ENCODE measurements around the gene PPA1. TPM values are rescaled to one million over a fixed set of nuclear protein-coding genes. Genes with fewer than 3 reads are reported as not detected.
A peak's percentile ranks its signal among the peaks of the same experiment; 100 is the strongest.
"Not testable (repeated sequence)": the region's sequence is repeated elsewhere in the genome, so short reads cannot be mapped to it uniquely, and the experiment has no call there.

The PPA1 gene
- total and polyA plus RNA-seq, 8 donors = 83.5 to 122 (median 102) TPM

- no peaks in the 10 kb centered on the region for H3K9me3 ChIP-seq
- TF ChIP-seq, protein P1, sequence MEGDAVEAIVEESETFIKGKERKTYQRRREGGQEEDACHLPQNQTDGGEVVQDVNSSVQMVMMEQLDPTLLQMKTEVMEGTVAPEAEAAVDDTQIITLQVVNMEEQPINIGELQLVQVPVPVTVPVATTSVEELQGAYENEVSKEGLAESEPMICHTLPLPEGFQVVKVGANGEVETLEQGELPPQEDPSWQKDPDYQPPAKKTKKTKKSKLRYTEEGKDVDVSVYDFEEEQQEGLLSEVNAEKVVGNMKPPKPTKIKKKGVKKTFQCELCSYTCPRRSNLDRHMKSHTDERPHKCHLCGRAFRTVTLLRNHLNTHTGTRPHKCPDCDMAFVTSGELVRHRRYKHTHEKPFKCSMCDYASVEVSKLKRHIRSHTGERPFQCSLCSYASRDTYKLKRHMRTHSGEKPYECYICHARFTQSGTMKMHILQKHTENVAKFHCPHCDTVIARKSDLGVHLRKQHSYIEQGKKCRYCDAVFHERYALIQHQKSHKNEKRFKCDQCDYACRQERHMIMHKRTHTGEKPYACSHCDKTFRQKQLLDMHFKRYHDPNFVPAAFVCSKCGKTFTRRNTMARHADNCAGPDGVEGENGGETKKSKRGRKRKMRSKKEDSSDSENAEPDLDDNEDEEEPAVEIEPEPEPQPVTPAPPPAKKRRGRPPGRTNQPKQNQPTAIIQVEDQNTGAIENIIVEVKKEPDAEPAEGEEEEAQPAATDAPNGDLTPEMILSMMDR (IDR thresholded peaks at IDR 0.05) = no peak
- WGBS, 2 donors = 63 to 66% methylated on average over 6 of the region's 6 CpGs
- ATAC-seq (no peak), DNase-seq (no peak), FAIRE-seq (no peak)
- H3K27me3 ChIP-seq = no peaks in the 10 kb centered on the region
- no peak overlapping the region for H3K4me3 ChIP-seq
- H3K4me1 ChIP-seq = no peaks in the 10 kb centered on the region
- H3K36me3 ChIP-seq = no peaks in the 10 kb centered on the region
- H3K27ac ChIP-seq = no peak overlapping the region
- intact Hi-C loops (cut with DNase I) = no loop called here
Measured at GRCh38 chr10:70247360-70247759, 14.1 kb upstream of the PPA1 start.

GRCh38 chr10:70241081-70241480 lies 7.9 kb upstream of the PPA1 start:
- H3K4me3 ChIP-seq = no peak overlapping the region
- ATAC-seq (no peak), FAIRE-seq (no peak), DNase-seq (no peak)
- TF ChIP-seq, protein P1 (IDR thresholded peaks at IDR 0.05) = no peak
- intact Hi-C loops (cut with DNase I) = no loop called here
- 92 to 96% methylated on average over 3 of the region's 3 CpGs for WGBS, 2 donors
- H3K27me3 ChIP-seq = no peaks in the 10 kb centered on the region
- no peaks in the 10 kb centered on the region for H3K36me3 ChIP-seq
- no peaks in the 10 kb centered on the region for H3K4me1 ChIP-seq
- H3K27ac ChIP-seq = no peak overlapping the region
- no peaks in the 10 kb centered on the region for H3K9me3 ChIP-seq

GRCh38 chr10:70239986-70240385 lies 6.8 kb upstream of the PPA1 start:
- H3K27me3 ChIP-seq; H3K9me3 ChIP-seq; H3K36me3 ChIP-seq; H3K4me3 ChIP-seq; FAIRE-seq; ATAC-seq; intact Hi-C loops (cut with DNase I); H3K27ac ChIP-seq; H3K4me1 ChIP-seq: not testable (repeated sequence)
- WGBS, 2 donors = 87 to 98% methylated on average over 18 to 21 of the region's 21 CpGs
- DNase-seq = peak in 1 of 6 donors; percentile 64

- intact Hi-C loops (cut with DNase I); H3K4me1 ChIP-seq; H3K27me3 ChIP-seq; ATAC-seq; H3K27ac ChIP-seq; H3K36me3 ChIP-seq; H3K4me3 ChIP-seq; FAIRE-seq; H3K9me3 ChIP-seq: not testable (repeated sequence)
- peak in 1 of 6 donors; percentile 64 for DNase-seq
- WGBS, 2 donors = 95 to 98% methylated on average over 41 to 55 of the region's 55 CpGs
Measured at GRCh38 chr10:70239077-70239976, 6.1 kb upstream of the PPA1 start.

- H3K27me3 ChIP-seq; H3K9me3 ChIP-seq; H3K4me3 ChIP-seq; H3K27ac ChIP-seq; H3K36me3 ChIP-seq; ATAC-seq; H3K4me1 ChIP-seq; FAIRE-seq; intact Hi-C loops (cut with DNase I); DNase-seq: not testable (repeated sequence)
- WGBS, 2 donors = 74 to 76% methylated on average over 6 of the region's 6 CpGs
Measured at GRCh38 chr10:70237958-70238536, 4.8 kb upstream of the PPA1 start.

- DNase-seq (no peak), FAIRE-seq (no peak), ATAC-seq (no peak)
- whole genome bisulfite sequencing, 2 donors = 77% methylated on average over 18 of the region's 18 CpGs
- Histone ChIP-seq H3K27ac (no peak overlapping the region), H3K27me3 (no peaks in the 10 kb centered on the region), H3K9me3 (no peaks in the 10 kb centered on the region), H3K4me3 (no peak overlapping the region), H3K36me3 (peaks cover 0 to 3% (median 0%) of the 10 kb centered on the region in 3 donors), H3K4me1 (peaks cover 4 to 16% (median 11%) of the 10 kb centered on the region in 3 donors)
- intact Hi-C loops (cut with DNase I) = no loop called here
- TF ChIP-seq, protein P1 (IDR thresholded peaks at IDR 0.05) = no peak
Measured at GRCh38 chr10:70234668-70235447, 1.6 kb upstream of the PPA1 start.

All from pancreas (tissue), 10 donors.